Thyroid gland (tissue), 4 donors: ENCODE measurements around the gene CSH1.

Experiments
- POLR2A ChIP-seq, 2 donors: fragments of 450-650 bp; IDR thresholded peaks; one replicate each; pipeline ENCODE4 v1.6.1; 2017; ENCODE audit warnings: antibody characterized with exemption in 2 of 2, mild to moderate bottlenecking in 2 of 2, moderate library complexity in 1 of 2
- TF ChIP-seq, protein P1 (sequence below), 6 experiments: fragments of 200-600 bp in 3 of 6; fragments of 450-650 bp in 3 of 6; sonication (generic) in 3 of 6; IDR thresholded peaks; one replicate each; pipeline ENCODE4 v1.5.1; 2016 to 2019; ENCODE audit warnings: antibody characterized with exemption in 6 of 6, mild to moderate bottlenecking in 2 of 6, inconsistent platforms in 1 of 6, moderate library complexity in 1 of 6

DNA sequence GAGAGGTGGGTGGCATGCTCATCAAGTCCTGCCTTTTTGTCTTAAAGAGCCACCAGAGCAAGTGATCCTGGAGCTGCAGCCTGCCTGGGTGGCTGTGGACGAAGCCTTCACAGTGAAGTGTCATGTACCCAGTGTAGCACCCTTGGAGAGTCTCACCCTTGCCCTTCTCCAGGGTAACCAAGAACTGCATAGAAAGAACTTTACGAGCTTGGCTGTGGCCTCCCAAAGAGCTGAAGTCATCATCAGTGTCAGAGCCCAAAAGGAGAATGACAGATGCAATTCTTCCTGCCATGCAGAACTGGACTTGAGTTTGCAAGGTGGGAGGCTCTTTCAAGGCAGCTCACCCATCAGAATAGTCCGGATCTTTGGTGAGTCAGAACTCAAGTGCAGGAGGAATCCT lies 37.1 kb downstream of the CSH1 start:
- TF ChIP-seq POLR2A (IDR thresholded peaks at IDR 0.05), result no peak
- TF ChIP-seq, protein P1, sequence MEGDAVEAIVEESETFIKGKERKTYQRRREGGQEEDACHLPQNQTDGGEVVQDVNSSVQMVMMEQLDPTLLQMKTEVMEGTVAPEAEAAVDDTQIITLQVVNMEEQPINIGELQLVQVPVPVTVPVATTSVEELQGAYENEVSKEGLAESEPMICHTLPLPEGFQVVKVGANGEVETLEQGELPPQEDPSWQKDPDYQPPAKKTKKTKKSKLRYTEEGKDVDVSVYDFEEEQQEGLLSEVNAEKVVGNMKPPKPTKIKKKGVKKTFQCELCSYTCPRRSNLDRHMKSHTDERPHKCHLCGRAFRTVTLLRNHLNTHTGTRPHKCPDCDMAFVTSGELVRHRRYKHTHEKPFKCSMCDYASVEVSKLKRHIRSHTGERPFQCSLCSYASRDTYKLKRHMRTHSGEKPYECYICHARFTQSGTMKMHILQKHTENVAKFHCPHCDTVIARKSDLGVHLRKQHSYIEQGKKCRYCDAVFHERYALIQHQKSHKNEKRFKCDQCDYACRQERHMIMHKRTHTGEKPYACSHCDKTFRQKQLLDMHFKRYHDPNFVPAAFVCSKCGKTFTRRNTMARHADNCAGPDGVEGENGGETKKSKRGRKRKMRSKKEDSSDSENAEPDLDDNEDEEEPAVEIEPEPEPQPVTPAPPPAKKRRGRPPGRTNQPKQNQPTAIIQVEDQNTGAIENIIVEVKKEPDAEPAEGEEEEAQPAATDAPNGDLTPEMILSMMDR (IDR thresholded peaks at IDR 0.05), result no peak
